ENCODE data around the gene TTYH1.
A peak's percentile ranks its signal among the peaks of the same experiment; 100 is the strongest.
"Not testable (repeated sequence)": the region's sequence is repeated elsewhere in the genome, so short reads cannot be mapped to it uniquely, and the experiment has no call there.

TTYH1 gene

GRCh38 chr19:54446349-54446748, 31.1 kb downstream of the TTYH1 start:
- not testable (repeated sequence) for DNase-seq

GRCh38 chr19:54448040-54448773, 32.9 kb downstream of the TTYH1 start:
- peak; percentile 68 to 72 for DNase-seq

- DNase-seq, result peak; percentile 97 to 98
Measured at GRCh38 chr19:54448774-54449700, 33.8 kb downstream of the TTYH1 start, which contains the start of gene LENG8. TSS of gene LENG8 (plus strand) at chr19:54449199. CDS start at chr19:54451345, 2,146 bp downstream.

- no peak for DNase-seq
Measured at GRCh38 chr19:54449701-54450069, 34.4 kb downstream of the TTYH1 start.

GRCh38 chr19:54451331-54451871, 36.1 kb downstream of the TTYH1 start:
- no peak for DNase-seq

- no peak for DNase-seq
Measured at GRCh38 chr19:54451997-54452396, 36.7 kb downstream of the TTYH1 start.

GRCh38 chr19:54452626-54453025, 37.4 kb downstream of the TTYH1 start:
- DNase-seq, result no peak

- DNase-seq, result no peak
Measured at GRCh38 chr19:54453921-54454780, 38.9 kb downstream of the TTYH1 start.

- no peak for DNase-seq
Measured at GRCh38 chr19:54454781-54455675, 39.8 kb downstream of the TTYH1 start.

GRCh38 chr19:54455786-54456422, 40.6 kb downstream of the TTYH1 start:
- no peak for DNase-seq

GRCh38 chr19:54456423-54457373, 41.4 kb downstream of the TTYH1 start:
- no peak for DNase-seq

- no peak for DNase-seq
Measured at GRCh38 chr19:54457773-54458647, 42.7 kb downstream of the TTYH1 start.

- no peak for DNase-seq
Measured at GRCh38 chr19:54458648-54459281, 43.5 kb downstream of the TTYH1 start.

GRCh38 chr19:54459282-54460229, 44.3 kb downstream of the TTYH1 start:
- no peak for DNase-seq

- DNase-seq, result no peak
Measured at GRCh38 chr19:54460230-54461005, 45.2 kb downstream of the TTYH1 start.

- no peak for DNase-seq
Measured at GRCh38 chr19:54461210-54461609, 45.9 kb downstream of the TTYH1 start.

All from activated T-cell treated with anti-CD3 and anti-CD28 coated beads, Interleukin-2, amount 50 U/mL, for 48 hours (primary cell).